ENCODE data around the gene CLDN10.

Gene CLDN10

GRCh38 chr13:95620030-95620824 lies 67.7 kb downstream of the CLDN10 start:
- TF ChIP-seq TOX (CRISPR knock-in tag; IDR thresholded peaks at IDR 0.05; ENCODE audit: borderline replicate concordance) (no peak), TSHZ2 (CRISPR knock-in tag; IDR thresholded peaks at IDR 0.05) (no peak), ARNTL (CRISPR knock-in tag; IDR thresholded peaks at IDR 0.05; ENCODE audit: borderline replicate concordance, low read depth) (no peak), BACH2 (CRISPR knock-in tag; IDR thresholded peaks at IDR 0.05; ENCODE audit: borderline replicate concordance) (no peak), SNAI2 (CRISPR knock-in tag; IDR thresholded peaks at IDR 0.05) (no peak), PPARA (CRISPR knock-in tag; IDR thresholded peaks at IDR 0.05; ENCODE audit: borderline replicate concordance) (no peak), ESRRG (CRISPR knock-in tag; IDR thresholded peaks at IDR 0.05) (no peak), ZC3H10 (CRISPR knock-in tag; IDR thresholded peaks at IDR 0.05) (no peak)
- ATAC-seq: no peak

- TF ChIP-seq TCF4 (CRISPR knock-in tag; IDR thresholded peaks at IDR 0.05; ENCODE audit: borderline replicate concordance): no peak
- TF ChIP-seq ZNF565 (CRISPR knock-in tag; conservative IDR thresholded peaks at IDR 0.05; ENCODE audit: low read depth): no peak
- no peak for ATAC-seq
Measured at GRCh38 chr13:95620825-95621498, 68.4 kb downstream of the CLDN10 start.

- no peak for TF ChIP-seq RARB (CRISPR knock-in tag; IDR thresholded peaks at IDR 0.05)
- no peak for TF ChIP-seq GLIS3 (CRISPR knock-in tag; IDR thresholded peaks at IDR 0.05)
- no peak for TF ChIP-seq SNAI2 (CRISPR knock-in tag; IDR thresholded peaks at IDR 0.05)
- TF ChIP-seq ZNF70 (CRISPR knock-in tag; IDR thresholded peaks at IDR 0.05): no peak
- TF ChIP-seq ARNTL (CRISPR knock-in tag; IDR thresholded peaks at IDR 0.05; ENCODE audit: borderline replicate concordance, low read depth): no peak
- ATAC-seq: no peak
Measured at GRCh38 chr13:95623141-95623540, 70.6 kb downstream of the CLDN10 start.

GRCh38 chr13:95624020-95624419 lies 71.5 kb downstream of the CLDN10 start:
- ATAC-seq: peak; percentile 77
- TF ChIP-seq BACH2 (CRISPR knock-in tag; IDR thresholded peaks at IDR 0.05; ENCODE audit: borderline replicate concordance) (no peak), CREB5 (CRISPR knock-in tag; IDR thresholded peaks at IDR 0.05; ENCODE audit: low read depth) (no peak), ZNF565 (CRISPR knock-in tag; conservative IDR thresholded peaks at IDR 0.05; ENCODE audit: low read depth) (no peak), SNAI2 (CRISPR knock-in tag; IDR thresholded peaks at IDR 0.05) (no peak), TSHZ2 (CRISPR knock-in tag; IDR thresholded peaks at IDR 0.05) (no peak), TCF4 (CRISPR knock-in tag; IDR thresholded peaks at IDR 0.05; ENCODE audit: borderline replicate concordance) (no peak), ZFP30 (CRISPR knock-in tag; IDR thresholded peaks at IDR 0.05) (no peak), PPARA (CRISPR knock-in tag; IDR thresholded peaks at IDR 0.05; ENCODE audit: borderline replicate concordance) (no peak), TOX (CRISPR knock-in tag; IDR thresholded peaks at IDR 0.05; ENCODE audit: borderline replicate concordance) (no peak), ZNF8 (CRISPR knock-in tag; IDR thresholded peaks at IDR 0.05) (no peak), ESRRG (CRISPR knock-in tag; IDR thresholded peaks at IDR 0.05) (no peak), GLIS3 (CRISPR knock-in tag; IDR thresholded peaks at IDR 0.05) (no peak), OSR1 (CRISPR knock-in tag; IDR thresholded peaks at IDR 0.05) (no peak), ISL1 (CRISPR knock-in tag; IDR thresholded peaks at IDR 0.05) (no peak), CSDC2 (CRISPR knock-in tag; IDR thresholded peaks at IDR 0.05) (no peak), ZC3H10 (CRISPR knock-in tag; IDR thresholded peaks at IDR 0.05) (no peak), ARNTL (CRISPR knock-in tag; IDR thresholded peaks at IDR 0.05; ENCODE audit: borderline replicate concordance, low read depth) (no peak)
- TF ChIP-seq, protein P1, sequence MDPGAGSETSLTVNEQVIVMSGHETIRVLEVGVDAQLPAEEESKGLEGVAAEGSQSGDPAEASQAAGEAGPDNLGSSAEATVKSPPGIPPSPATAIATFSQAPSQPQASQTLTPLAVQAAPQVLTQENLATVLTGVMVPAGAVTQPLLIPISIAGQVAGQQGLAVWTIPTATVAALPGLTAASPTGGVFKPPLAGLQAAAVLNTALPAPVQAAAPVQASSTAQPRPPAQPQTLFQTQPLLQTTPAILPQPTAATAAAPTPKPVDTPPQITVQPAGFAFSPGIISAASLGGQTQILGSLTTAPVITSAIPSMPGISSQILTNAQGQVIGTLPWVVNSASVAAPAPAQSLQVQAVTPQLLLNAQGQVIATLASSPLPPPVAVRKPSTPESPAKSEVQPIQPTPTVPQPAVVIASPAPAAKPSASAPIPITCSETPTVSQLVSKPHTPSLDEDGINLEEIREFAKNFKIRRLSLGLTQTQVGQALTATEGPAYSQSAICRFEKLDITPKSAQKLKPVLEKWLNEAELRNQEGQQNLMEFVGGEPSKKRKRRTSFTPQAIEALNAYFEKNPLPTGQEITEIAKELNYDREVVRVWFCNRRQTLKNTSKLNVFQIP (CRISPR knock-in tag; IDR thresholded peaks at IDR 0.05; ENCODE audit: borderline replicate concordance, low read depth): no peak
- TF ChIP-seq, protein P2, sequence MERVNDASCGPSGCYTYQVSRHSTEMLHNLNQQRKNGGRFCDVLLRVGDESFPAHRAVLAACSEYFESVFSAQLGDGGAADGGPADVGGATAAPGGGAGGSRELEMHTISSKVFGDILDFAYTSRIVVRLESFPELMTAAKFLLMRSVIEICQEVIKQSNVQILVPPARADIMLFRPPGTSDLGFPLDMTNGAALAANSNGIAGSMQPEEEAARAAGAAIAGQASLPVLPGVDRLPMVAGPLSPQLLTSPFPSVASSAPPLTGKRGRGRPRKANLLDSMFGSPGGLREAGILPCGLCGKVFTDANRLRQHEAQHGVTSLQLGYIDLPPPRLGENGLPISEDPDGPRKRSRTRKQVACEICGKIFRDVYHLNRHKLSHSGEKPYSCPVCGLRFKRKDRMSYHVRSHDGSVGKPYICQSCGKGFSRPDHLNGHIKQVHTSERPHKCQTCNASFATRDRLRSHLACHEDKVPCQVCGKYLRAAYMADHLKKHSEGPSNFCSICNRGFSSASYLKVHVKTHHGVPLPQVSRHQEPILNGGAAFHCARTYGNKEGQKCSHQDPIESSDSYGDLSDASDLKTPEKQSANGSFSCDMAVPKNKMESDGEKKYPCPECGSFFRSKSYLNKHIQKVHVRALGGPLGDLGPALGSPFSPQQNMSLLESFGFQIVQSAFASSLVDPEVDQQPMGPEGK (CRISPR knock-in tag; IDR thresholded peaks at IDR 0.05; ENCODE audit: borderline replicate concordance): no peak
- TF ChIP-seq, protein P3, sequence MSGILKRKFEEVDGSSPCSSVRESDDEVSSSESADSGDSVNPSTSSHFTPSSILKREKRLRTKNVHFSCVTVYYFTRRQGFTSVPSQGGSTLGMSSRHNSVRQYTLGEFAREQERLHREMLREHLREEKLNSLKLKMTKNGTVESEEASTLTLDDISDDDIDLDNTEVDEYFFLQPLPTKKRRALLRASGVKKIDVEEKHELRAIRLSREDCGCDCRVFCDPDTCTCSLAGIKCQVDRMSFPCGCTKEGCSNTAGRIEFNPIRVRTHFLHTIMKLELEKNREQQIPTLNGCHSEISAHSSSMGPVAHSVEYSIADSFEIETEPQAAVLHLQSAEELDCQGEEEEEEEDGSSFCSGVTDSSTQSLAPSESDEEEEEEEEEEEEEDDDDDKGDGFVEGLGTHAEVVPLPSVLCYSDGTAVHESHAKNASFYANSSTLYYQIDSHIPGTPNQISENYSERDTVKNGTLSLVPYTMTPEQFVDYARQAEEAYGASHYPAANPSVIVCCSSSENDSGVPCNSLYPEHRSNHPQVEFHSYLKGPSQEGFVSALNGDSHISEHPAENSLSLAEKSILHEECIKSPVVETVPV (CRISPR knock-in tag; IDR thresholded peaks at IDR 0.05): no peak

Measured in SK-N-SH treated with all-trans-retinoic acid at 6 μM for 48 hours (cell line).